K562 (cell line): Measurements from ENCODE around the gene ZNF157. TPM values are rescaled to one million over a fixed set of nuclear protein-coding genes. Genes with fewer than 3 reads are reported as not detected.

Experiments used
- ATAC-seq: fragments of 200-7000 bp; cut with Tn5 transposase; 3 replicates; pipeline ENCODE4 v1.9.1; 2020; ENCODE audit warnings: moderate library complexity
- BruUV-seq: library from RNA; stranded (reverse); fragments of 400-500 nt; replicated peaks from 2 replicates; lab custom pipeline; 2021; lab: Mats Ljungman, UMichigan
- CTCF ChIA-PET: fragments of 300-600 bp; formaldehyde crosslinking; extraction: SDS; loops from one replicate; lab custom pipeline; 2021; ENCODE audit warnings: low intra/inter-chr PET ratio; lab: Yijun Ruan, JAX
- POLR2A ChIA-PET: fragments of 300-600, 350-650 bp; sonication (Branson Sonifier 250); formaldehyde crosslinking; extraction: SDS; loops from one replicate; lab custom pipeline; 2021; ENCODE audit warnings: antibody characterized with exemption, inconsistent platforms; lab: Yijun Ruan, JAX
- DNase-seq, 4 experiments: peaks; one replicate each; pipeline versions ENCODE4 v3.0.0 to v3.0.0-alpha.2; 2011 to 2018; ENCODE audit warnings: low spot score in 3 of 4, mixed read lengths in 3 of 4; ENCODE audit errors: extremely low read depth in 1 of 4
- FAIRE-seq: peaks from 2 replicates; lab custom pipeline; 2011; peaks lifted over from hg19 to GRCh38; lab: Jason Lieb, UNC
- H2AFZ ChIP-seq: 2 replicates; pipeline ENCODE4 v1.6.0; 2011; ENCODE audit warnings: low read depth, low read length, control low read depth, inconsistent platforms
- H3K27ac ChIP-seq: fragments of 200-600 bp; 3 replicates; pipeline ENCODE4 v1.8.0; 2011; ENCODE audit warnings: low read depth, mild to moderate bottlenecking, control low read depth, inconsistent platforms, low read length, moderate library complexity, mixed read lengths; ENCODE audit errors: extremely low read depth
- H3K27me3 ChIP-seq, 2 experiments: fragments of 300-600 bp in 1 of 2; 2 replicates in 1 of 2; 3 replicates in 1 of 2; pipeline versions ENCODE4 v1.6.0 to v1.8.0; 2011; ENCODE audit warnings: inconsistent platforms in 2 of 2, low read length in 2 of 2, mild to moderate bottlenecking in 1 of 2, mixed read lengths in 1 of 2, moderate library complexity in 1 of 2; ENCODE audit not compliant: control insufficient read depth in 2 of 2, insufficient read depth in 2 of 2
- H3K36me3 ChIP-seq: fragments of 300-600 bp; 3 replicates; pipeline ENCODE4 v1.8.0; 2011; ENCODE audit warnings: mild to moderate bottlenecking, low read length, inconsistent platforms; ENCODE audit not compliant: control insufficient read depth, insufficient read depth
- H3K4me1 ChIP-seq, 2 experiments: fragments of 200-600 bp in 1 of 2; replicated peaks in 1 of 2; 2 replicates in 1 of 2; 3 replicates in 1 of 2; pipeline versions ENCODE4 v1.5.1 to v1.8.0; 2011; ENCODE audit warnings: inconsistent platforms in 2 of 2, low read length in 2 of 2, mild to moderate bottlenecking in 1 of 2, mixed read lengths in 1 of 2, moderate library complexity in 1 of 2; ENCODE audit not compliant: control insufficient read depth in 2 of 2, insufficient read depth in 2 of 2
- H3K4me2 ChIP-seq: 2 replicates; pipeline ENCODE4 v1.6.1; 2011; ENCODE audit warnings: low read length, control low read depth, inconsistent platforms, mixed read lengths; ENCODE audit not compliant: insufficient read depth
- H3K4me3 ChIP-seq: fragments of 200-600 bp; sonication (generic), shearing (Covaris generic); 2 replicates; pipeline ENCODE4 v1.5.1; 2016; ENCODE audit warnings: control low read depth, inconsistent platforms
- H3K79me2 ChIP-seq: fragments of 200-600 bp; 3 replicates; pipeline ENCODE4 v1.8.0; 2011; ENCODE audit warnings: low read length, inconsistent platforms; ENCODE audit not compliant: control insufficient read depth, insufficient read depth
- H3K9ac ChIP-seq, 2 experiments: 2 replicates each; pipeline versions ENCODE4 v1.6.0 to v1.6.1; 2011; ENCODE audit warnings: low read depth in 2 of 2, low read length in 2 of 2, control low read depth in 1 of 2, inconsistent platforms in 1 of 2, mild to moderate bottlenecking in 1 of 2, mixed read lengths in 1 of 2; ENCODE audit not compliant: insufficient read depth in 1 of 2
- H3K9me1 ChIP-seq: one replicate; pipeline ENCODE4 v1.6.0; 2011; ENCODE audit warnings: inconsistent platforms, mild to moderate bottlenecking, low read length, moderate library complexity; ENCODE audit not compliant: control insufficient read depth, insufficient read depth
- H3K9me3 ChIP-seq: replicated peaks from 2 replicates; pipeline ENCODE4 v1.5.1; 2011; ENCODE audit warnings: low read depth, low read length, inconsistent platforms; ENCODE audit not compliant: control insufficient read depth, insufficient read depth
- H4K20me1 ChIP-seq: replicated peaks from 2 replicates; pipeline ENCODE4 v1.6.1; 2011; ENCODE audit warnings: low read length, inconsistent platforms, mixed read lengths; ENCODE audit not compliant: control insufficient read depth, insufficient read depth
- DLX4 ChIP-seq: fragments of 250-450 bp; sonication (Bioruptor Pico); IDR thresholded peaks from 2 replicates; pipeline ENCODE4 v1.6.1; 2021; ENCODE audit warnings: mild to moderate bottlenecking
- HEY1 ChIP-seq: fragments of 250-450 bp; sonication (Bioruptor Pico); IDR thresholded peaks from 2 replicates; pipeline ENCODE4 v1.5.0; 2020; ENCODE audit warnings: mild to moderate bottlenecking, moderate library complexity, borderline replicate concordance
- ILF3 ChIP-seq: fragments of 450-650 bp; IDR thresholded peaks from 2 replicates; pipeline ENCODE4 v1.6.1; 2018; ENCODE audit warnings: antibody characterized with exemption, mild to moderate bottlenecking, moderate library complexity, borderline replicate concordance
- LCOR ChIP-seq: sonication (generic); formaldehyde crosslinking; IDR thresholded peaks from 2 replicates; pipeline ENCODE4 v1.8.0; 2022; ENCODE audit warnings: mild to moderate bottlenecking, missing genetic modification reagents
- MYBL2 ChIP-seq, 2 experiments: fragments of 450-650 bp in 1 of 2; sonication (generic) in 1 of 2; formaldehyde crosslinking in 1 of 2; IDR thresholded peaks; 2 replicates each; pipeline versions ENCODE4 v1.6.1 to v1.8.1; 2017 to 2022; ENCODE audit warnings: borderline replicate concordance in 1 of 2, inconsistent platforms in 1 of 2, low read depth in 1 of 2, mild to moderate bottlenecking in 1 of 2, missing genetic modification reagents in 1 of 2, moderate library complexity in 1 of 2
- PHB2 ChIP-seq: fragments of 450-650 bp; IDR thresholded peaks from 2 replicates; pipeline ENCODE4 v1.6.1; 2017; ENCODE audit warnings: low read depth
- SOX6 ChIP-seq: fragments of 450-650 bp; IDR thresholded peaks from 2 replicates; pipeline ENCODE4 v1.6.1; 2014; ENCODE audit warnings: mild to moderate bottlenecking
- UBTF ChIP-seq, 2 experiments: IDR thresholded peaks; 2 replicates each; pipeline ENCODE4 v1.6.1; 2012; ENCODE audit warnings: improper control_type of control experiment in 2 of 2, low read depth in 2 of 2, low read length in 2 of 2, borderline replicate concordance in 1 of 2
- ZNF197 ChIP-seq: fragments of 200-800 bp; sonication (Bioruptor generic); IDR thresholded peaks from 2 replicates; pipeline ENCODE4 v1.6.1; 2016; ENCODE audit warnings: low read depth, missing genetic modification characterization, missing compliant biosample characterization
- WGBS: fragments of 100-300 bp; shearing (Covaris generic); methylation state at CpG from one replicate; pipeline ENCODE4 v1.1.6; 2016; ENCODE audit warnings: low coverage, mixed read lengths; ENCODE audit not compliant: insufficient coverage; ENCODE audit errors: missing lambda C conversion rate; 5-methylcytosine and 5-hydroxymethylcytosine counted together
- in situ Hi-C: fragments of 300-500 bp; cut with MboI; formaldehyde crosslinking; loops from 4 replicates; pipeline ENCODE4 v1.15.0; 2018; ENCODE audit warnings: inconsistent platforms, mixed read lengths
- intact Hi-C: fragments of 100-400 bp; cut with micrococcal nuclease; formaldehyde crosslinking; loops from 2 replicates; pipeline ENCODE4 v1.14.2; 2022
- polyA plus RNA-seq, 8 experiments: library from polyadenylated mRNA; depleted of rRNA in 4 of 8; stranded (reverse) in 5 of 8; unstranded in 3 of 8; fragments of >200 nt; fragmentation: Nextera tagmentation in 2 of 8; fragmentation: Illumina TruSeq in 1 of 8; extraction: Ambion mirVana in 2 of 8; extraction: Trizol in 1 of 8; gene quantifications; 2 replicates each; pipeline versions ENCODE4 v1.2.1 to v1.2.3, GENCODE V29; 2011 to 2014; ENCODE audit warnings: inconsistent platforms in 1 of 8, missing spikeins in 1 of 8
- total RNA-seq, 7 experiments: library from RNA; depleted of rRNA in 6 of 7; stranded (reverse); fragments of >200 nt in 6 of 7; fragmentation: Illumina TruSeq in 2 of 7; extraction: Trizol in 2 of 7; gene quantifications; 2 replicates each; pipeline versions ENCODE4 v1.2.1 to v1.2.3, GENCODE V29; 2011 to 2021; ENCODE audit warnings: low replicate concordance in 1 of 7
- TF ChIP-seq, protein P1 (sequence below): fragments of 250-450 bp; sonication (Bioruptor Pico); IDR thresholded peaks from 2 replicates; pipeline ENCODE4 v1.8.0; 2021; ENCODE audit warnings: moderate library complexity, mild to moderate bottlenecking, inconsistent platforms

ZNF157 gene
- total and polyA plus RNA-seq, 9 of the 15 experiments (the other 6 are each of a cell fraction or from before 2014, with no cell fraction given), result 0.03 TPM; not detected in 8

- H3K36me3 ChIP-seq, result peaks cover 16% of the 10 kb centered on the region; the same call in 1 of the 3 replicates
- no peaks in the 10 kb centered on the region for H4K20me1 ChIP-seq
- no peaks in the 10 kb centered on the region for H3K4me1 ChIP-seq
- FAIRE-seq, result no peak
- no peaks in the 10 kb centered on the region for H3K9me3 ChIP-seq
- TF ChIP-seq, protein P1, sequence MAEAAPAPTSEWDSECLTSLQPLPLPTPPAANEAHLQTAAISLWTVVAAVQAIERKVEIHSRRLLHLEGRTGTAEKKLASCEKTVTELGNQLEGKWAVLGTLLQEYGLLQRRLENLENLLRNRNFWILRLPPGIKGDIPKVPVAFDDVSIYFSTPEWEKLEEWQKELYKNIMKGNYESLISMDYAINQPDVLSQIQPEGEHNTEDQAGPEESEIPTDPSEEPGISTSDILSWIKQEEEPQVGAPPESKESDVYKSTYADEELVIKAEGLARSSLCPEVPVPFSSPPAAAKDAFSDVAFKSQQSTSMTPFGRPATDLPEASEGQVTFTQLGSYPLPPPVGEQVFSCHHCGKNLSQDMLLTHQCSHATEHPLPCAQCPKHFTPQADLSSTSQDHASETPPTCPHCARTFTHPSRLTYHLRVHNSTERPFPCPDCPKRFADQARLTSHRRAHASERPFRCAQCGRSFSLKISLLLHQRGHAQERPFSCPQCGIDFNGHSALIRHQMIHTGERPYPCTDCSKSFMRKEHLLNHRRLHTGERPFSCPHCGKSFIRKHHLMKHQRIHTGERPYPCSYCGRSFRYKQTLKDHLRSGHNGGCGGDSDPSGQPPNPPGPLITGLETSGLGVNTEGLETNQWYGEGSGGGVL, result no peak
- TF ChIP-seq SOX6 (no peak), PHB2 (no peak)
- TF ChIP-seq, all 486 proteins: peak for 0
- 93% methylated on average over 4 of the region's 6 CpGs for WGBS
- Histone ChIP-seq H2AFZ (no peak overlapping the region), H3K27ac (no peak overlapping the region), H3K4me3 (no peak overlapping the region), H3K9ac (no peak overlapping the region), H3K4me2 (no peak overlapping the region), H3K79me2 (no peaks in the 10 kb centered on the region), H3K27me3 (no peaks in the 10 kb centered on the region), H3K9me1 (no peaks in the 10 kb centered on the region)
- ChIA-PET POLR2A (no interaction called here), CTCF (no interaction called here)
- DNase-seq (no peak), ATAC-seq (no peak)
- intact Hi-C loops, result no loop called here
- BruUV-seq, result no TSS peak
- in situ Hi-C loops, result no loop called here
Measured at GRCh38 chrX:47456080-47456479, 85.7 kb downstream of the ZNF157 start.

DNA sequence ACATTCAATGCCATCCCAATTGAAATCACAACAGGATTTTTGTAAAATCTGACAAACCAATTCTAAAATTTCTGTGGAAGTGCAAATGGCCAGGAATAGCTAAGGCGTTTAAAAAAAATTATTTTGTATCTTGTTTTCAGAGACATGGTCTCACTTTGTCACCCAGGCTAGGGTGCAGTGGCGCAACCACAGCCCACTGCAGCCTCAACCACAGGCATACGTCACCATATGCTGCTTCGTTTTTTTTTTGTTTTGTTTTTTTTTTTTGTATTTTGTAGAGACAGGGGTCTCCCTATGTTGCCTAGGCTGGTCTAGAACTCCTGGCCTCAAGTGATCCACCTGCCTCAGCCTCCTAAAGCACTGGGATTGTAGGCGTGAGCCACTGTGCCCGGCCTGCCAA is 88.2 kb downstream of the ZNF157 start:
- H3K27me3 ChIP-seq, result no peaks in the 10 kb centered on the region
- intact Hi-C loops, result no loop called here
- FAIRE-seq (no peak), DNase-seq (no peak), ATAC-seq (no peak)
- no peaks in the 10 kb centered on the region for H3K9me1 ChIP-seq
- in situ Hi-C loops, result no loop called here
- H4K20me1 ChIP-seq, result no peaks in the 10 kb centered on the region
- ChIA-PET POLR2A (no interaction called here), CTCF (interaction anchor here (0.7 kb wide), 1 partner anchor 247 kb away, joined by 3 read pairs; no protein-coding TSS in a partner anchor)
- H3K4me3 ChIP-seq, result no peak overlapping the region
- peaks cover 15% of the 10 kb centered on the region; the same call in 1 of the 3 replicates for H3K36me3 ChIP-seq
- H2AFZ ChIP-seq, result no peak overlapping the region
- no TSS peak for BruUV-seq
- H3K9me3 ChIP-seq, result no peaks in the 10 kb centered on the region
- H3K4me2 ChIP-seq, result no peak overlapping the region
- no peaks in the 10 kb centered on the region for H3K79me2 ChIP-seq
- no peaks in the 10 kb centered on the region for H3K4me1 ChIP-seq
- 77% methylated on average over 6 of the region's 6 CpGs for WGBS
- no peak overlapping the region for H3K9ac ChIP-seq
- no peak overlapping the region for H3K27ac ChIP-seq
- TF ChIP-seq ILF3, result no peak
- no peak for TF ChIP-seq ZNF197
- TF ChIP-seq UBTF (IDR thresholded peaks at IDR 0.05; ENCODE audit: borderline replicate concordance in 1 of 2, low read depth in 2 of 2, low read length in 2 of 2), result no peak
- TF ChIP-seq LCOR (CRISPR knock-in tag), result no peak
- no peak for TF ChIP-seq DLX4
- no peak for TF ChIP-seq HEY1 (CRISPR knock-in tag)
- no peak for TF ChIP-seq MYBL2 (IDR thresholded peaks at IDR 0.05; ENCODE audit: low read depth)
- TF ChIP-seq MYBL2 (CRISPR knock-in tag; IDR thresholded peaks at IDR 0.05; ENCODE audit: borderline replicate concordance), result no peak
